ENCODE data around the gene PZP. TPM values are rescaled to one million over a fixed set of nuclear protein-coding genes. Genes with fewer than 3 reads are reported as not detected.

The PZP gene
- total and polyA plus RNA-seq, 2 donors from 2014 or later = 0.31 TPM; not detected in 1

DNA sequence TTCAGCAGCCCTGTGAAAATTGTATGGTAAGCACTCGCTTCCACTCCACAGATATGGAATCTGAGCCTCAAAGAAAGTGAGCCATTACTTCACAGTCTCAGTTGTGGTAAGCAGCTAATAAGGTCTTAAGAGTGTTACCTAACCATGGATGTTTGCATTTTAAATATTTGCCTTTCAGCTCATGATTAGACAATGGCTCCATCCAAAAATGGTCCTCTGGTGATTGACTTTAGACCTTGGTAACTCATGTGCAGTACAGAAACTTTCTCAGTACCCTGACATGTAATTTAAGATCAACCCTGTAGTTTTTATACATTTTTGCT, 94.2 kb downstream of the PZP start:
- intact Hi-C loops (cut with DNase I) = no loop called here
- peak overlapping the region in 2 of 3 donors; percentile 54 to 70 for H3K4me3 ChIP-seq (ENCODE audit: low read length in 3 of 3)
- DNase-seq = no peak
- no peaks in the 10 kb centered on the region for H3K27me3 ChIP-seq (ENCODE audit: control insufficient read depth, insufficient read depth, low read length)
- H3K4me1 ChIP-seq (ENCODE audit: control insufficient read depth in 2 of 3, insufficient read depth in 2 of 3, low read depth in 1 of 3, low read length in 3 of 3) = peaks cover 0 to 6% (median 4%) of the 10 kb centered on the region in 3 donors
- TF ChIP-seq, protein P1, sequence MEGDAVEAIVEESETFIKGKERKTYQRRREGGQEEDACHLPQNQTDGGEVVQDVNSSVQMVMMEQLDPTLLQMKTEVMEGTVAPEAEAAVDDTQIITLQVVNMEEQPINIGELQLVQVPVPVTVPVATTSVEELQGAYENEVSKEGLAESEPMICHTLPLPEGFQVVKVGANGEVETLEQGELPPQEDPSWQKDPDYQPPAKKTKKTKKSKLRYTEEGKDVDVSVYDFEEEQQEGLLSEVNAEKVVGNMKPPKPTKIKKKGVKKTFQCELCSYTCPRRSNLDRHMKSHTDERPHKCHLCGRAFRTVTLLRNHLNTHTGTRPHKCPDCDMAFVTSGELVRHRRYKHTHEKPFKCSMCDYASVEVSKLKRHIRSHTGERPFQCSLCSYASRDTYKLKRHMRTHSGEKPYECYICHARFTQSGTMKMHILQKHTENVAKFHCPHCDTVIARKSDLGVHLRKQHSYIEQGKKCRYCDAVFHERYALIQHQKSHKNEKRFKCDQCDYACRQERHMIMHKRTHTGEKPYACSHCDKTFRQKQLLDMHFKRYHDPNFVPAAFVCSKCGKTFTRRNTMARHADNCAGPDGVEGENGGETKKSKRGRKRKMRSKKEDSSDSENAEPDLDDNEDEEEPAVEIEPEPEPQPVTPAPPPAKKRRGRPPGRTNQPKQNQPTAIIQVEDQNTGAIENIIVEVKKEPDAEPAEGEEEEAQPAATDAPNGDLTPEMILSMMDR (IDR thresholded peaks at IDR 0.05; ENCODE audit: borderline replicate concordance, extremely low read depth, insufficient read depth) = no peak
- H3K9me3 ChIP-seq (ENCODE audit: control insufficient read depth in 2 of 3, insufficient read depth in 1 of 3, low read length in 3 of 3) = no peaks in the 10 kb centered on the region
- FAIRE-seq = no peak
- H3K9ac ChIP-seq (ENCODE audit: low read length in 3 of 3) = no peak overlapping the region
- no peaks in the 10 kb centered on the region for H3K36me3 ChIP-seq (ENCODE audit: control insufficient read depth in 2 of 3, insufficient read depth in 3 of 3, low read length in 3 of 3)
- H3K27ac ChIP-seq (ENCODE audit: low read depth in 2 of 2, low read length in 2 of 2) = peak overlapping the region in 1 of 2 donors; percentile 7

DNA sequence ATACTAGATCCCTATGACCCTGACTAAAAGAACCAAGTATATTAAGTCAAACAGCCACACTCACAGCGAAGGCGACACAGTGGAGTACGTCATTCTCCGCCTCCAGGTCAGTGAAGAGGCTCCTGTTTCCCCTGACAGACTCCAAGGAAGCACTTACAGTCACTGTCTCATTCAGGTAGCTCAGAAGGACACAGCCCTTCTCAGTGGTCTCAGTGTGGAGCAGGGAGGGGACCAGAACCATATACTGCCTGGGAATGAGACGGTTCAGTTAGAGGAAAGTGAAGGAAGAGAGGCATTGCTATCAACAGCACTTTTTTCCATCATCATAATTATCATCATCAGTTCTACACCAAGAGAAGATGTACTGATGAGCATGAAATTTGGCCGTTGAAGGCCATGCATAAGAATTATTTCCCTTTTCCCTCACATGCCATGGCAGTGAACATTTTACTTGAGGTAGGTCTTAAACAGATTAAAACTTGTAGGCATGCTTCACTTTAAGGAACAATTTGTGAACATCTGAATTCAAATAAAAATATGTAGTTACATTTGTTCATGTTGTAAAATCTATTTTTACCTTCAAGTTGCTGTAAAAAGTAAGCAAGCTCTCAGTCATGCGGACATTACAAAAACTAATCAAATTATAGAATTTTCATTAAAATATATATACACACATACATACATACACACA, 94.8 kb downstream of the PZP start:
- Histone ChIP-seq H3K27me3 (ENCODE audit: control insufficient read depth, insufficient read depth, low read length) (no peaks in the 10 kb centered on the region), H3K9me3 (ENCODE audit: control insufficient read depth in 2 of 3, insufficient read depth in 1 of 3, low read length in 3 of 3) (no peaks in the 10 kb centered on the region), H3K9ac (ENCODE audit: low read length in 3 of 3) (peak overlapping the region in 1 of 3 donors; percentile 49), H3K4me1 (ENCODE audit: control insufficient read depth in 2 of 3, insufficient read depth in 2 of 3, low read depth in 1 of 3, low read length in 3 of 3) (peaks cover 0 to 2% (median under 1%) of the 10 kb centered on the region in 3 donors), H3K36me3 (ENCODE audit: control insufficient read depth in 2 of 3, insufficient read depth in 3 of 3, low read length in 3 of 3) (peaks cover 0 to 1% (median 0%) of the 10 kb centered on the region in 3 donors), H3K27ac (ENCODE audit: low read depth in 2 of 2, low read length in 2 of 2) (peak overlapping the region in 1 of 2 donors; percentile 72), H3K4me3 (ENCODE audit: low read length in 3 of 3) (peak overlapping the region in 2 of 3 donors; percentile 54 to 70)
- FAIRE-seq (no peak), DNase-seq (no peak)
- TF ChIP-seq, protein P1 (IDR thresholded peaks at IDR 0.05; ENCODE audit: borderline replicate concordance, extremely low read depth, insufficient read depth) = no peak
- intact Hi-C loops (cut with DNase I) = no loop called here

DNA sequence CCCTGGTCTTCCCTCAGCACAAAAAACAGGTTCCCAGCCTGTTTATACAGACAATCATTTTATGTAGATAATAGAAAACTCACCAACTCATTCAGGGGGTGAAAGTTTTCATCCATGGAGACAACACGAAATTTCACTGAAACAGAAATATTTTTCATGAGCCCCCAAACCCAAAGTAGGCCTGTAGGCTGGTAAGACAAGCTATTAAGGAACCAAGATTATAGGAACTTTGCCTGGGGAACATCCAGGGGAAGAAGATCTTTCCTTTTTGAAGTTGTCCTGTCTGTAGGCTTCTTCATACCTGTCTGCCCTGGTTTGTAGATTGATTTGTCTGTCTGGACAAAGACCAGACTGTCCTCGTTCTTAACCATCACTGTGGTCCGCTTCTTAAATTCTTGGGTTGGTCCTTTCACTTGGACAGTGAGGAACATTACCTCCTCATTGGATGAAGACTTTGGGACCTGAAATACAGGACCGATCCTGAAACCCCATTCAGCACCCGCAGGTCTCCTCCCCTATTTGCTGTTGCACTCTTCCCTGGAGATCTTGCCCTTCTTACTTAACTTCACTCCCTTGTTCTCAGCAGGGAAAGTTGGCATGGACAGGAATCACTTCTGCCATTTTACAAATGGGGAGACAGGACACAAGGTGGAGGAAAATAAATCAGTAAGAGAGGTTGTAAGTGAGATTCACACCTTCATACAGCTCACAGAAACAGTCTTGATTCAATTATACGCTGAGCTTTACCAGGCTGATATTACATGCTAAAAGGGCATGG, 95.9 kb downstream of the PZP start:
- no peak for FAIRE-seq
- TF ChIP-seq, protein P1 (IDR thresholded peaks at IDR 0.05; ENCODE audit: borderline replicate concordance, extremely low read depth, insufficient read depth) = no peak
- no peaks in the 10 kb centered on the region for H3K27me3 ChIP-seq (ENCODE audit: control insufficient read depth, insufficient read depth, low read length)
- peaks cover 0 to 2% (median 2%) of the 10 kb centered on the region in 3 donors for H3K36me3 ChIP-seq (ENCODE audit: control insufficient read depth in 2 of 3, insufficient read depth in 3 of 3, low read length in 3 of 3)
- peak overlapping the region in 2 of 3 donors; percentile 5 to 70 for H3K4me3 ChIP-seq (ENCODE audit: low read length in 3 of 3)
- H3K27ac ChIP-seq (ENCODE audit: low read depth in 2 of 2, low read length in 2 of 2) = no peak overlapping the region
- no peak overlapping the region for H3K9ac ChIP-seq (ENCODE audit: low read length in 3 of 3)
- no peaks in the 10 kb centered on the region for H3K4me1 ChIP-seq (ENCODE audit: control insufficient read depth in 2 of 3, insufficient read depth in 2 of 3, low read depth in 1 of 3, low read length in 3 of 3)
- DNase-seq = no peak
- intact Hi-C loops (cut with DNase I) = no loop called here
- no peaks in the 10 kb centered on the region for H3K9me3 ChIP-seq (ENCODE audit: control insufficient read depth in 2 of 3, insufficient read depth in 1 of 3, low read length in 3 of 3)

All from kidney (tissue), 14 donors.